ENCODE results near the gene SNX14.
"Not testable (repeated sequence)": the region's sequence is repeated elsewhere in the genome, so short reads cannot be mapped to it uniquely, and the experiment has no call there.

The SNX14 gene

DNA sequence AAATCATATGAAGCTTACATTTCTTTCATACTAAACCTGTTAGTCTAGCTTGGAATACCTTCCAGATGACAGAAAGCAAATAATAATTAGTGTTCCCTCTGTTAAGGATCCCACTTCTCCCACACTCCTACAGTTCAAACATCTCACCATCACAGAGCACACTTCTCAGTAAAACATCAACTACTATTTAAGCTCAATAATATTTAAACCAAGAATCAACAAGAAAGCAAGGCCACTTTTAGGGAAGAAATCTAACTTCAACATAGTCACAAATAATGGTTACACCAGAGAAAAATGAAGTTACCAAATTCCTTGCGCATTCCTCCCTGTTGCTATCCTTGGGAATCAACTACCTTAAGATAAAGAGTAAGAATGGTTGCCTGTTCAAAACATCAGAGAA is 1.6 kb downstream of the SNX14 start:
- Histone ChIP-seq H3K27me3 (replicated peaks) (no peaks in the 10 kb centered on the region), H3K4me3 (ENCODE audit: low read depth, low read length) (peak overlapping the region; percentile 10), H3K27ac (no peak overlapping the region), H3K36me3 (replicated peaks) (no peaks in the 10 kb centered on the region)
- no peak for DNase-seq
- TF ChIP-seq, protein P1, sequence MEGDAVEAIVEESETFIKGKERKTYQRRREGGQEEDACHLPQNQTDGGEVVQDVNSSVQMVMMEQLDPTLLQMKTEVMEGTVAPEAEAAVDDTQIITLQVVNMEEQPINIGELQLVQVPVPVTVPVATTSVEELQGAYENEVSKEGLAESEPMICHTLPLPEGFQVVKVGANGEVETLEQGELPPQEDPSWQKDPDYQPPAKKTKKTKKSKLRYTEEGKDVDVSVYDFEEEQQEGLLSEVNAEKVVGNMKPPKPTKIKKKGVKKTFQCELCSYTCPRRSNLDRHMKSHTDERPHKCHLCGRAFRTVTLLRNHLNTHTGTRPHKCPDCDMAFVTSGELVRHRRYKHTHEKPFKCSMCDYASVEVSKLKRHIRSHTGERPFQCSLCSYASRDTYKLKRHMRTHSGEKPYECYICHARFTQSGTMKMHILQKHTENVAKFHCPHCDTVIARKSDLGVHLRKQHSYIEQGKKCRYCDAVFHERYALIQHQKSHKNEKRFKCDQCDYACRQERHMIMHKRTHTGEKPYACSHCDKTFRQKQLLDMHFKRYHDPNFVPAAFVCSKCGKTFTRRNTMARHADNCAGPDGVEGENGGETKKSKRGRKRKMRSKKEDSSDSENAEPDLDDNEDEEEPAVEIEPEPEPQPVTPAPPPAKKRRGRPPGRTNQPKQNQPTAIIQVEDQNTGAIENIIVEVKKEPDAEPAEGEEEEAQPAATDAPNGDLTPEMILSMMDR (IDR thresholded peaks at IDR 0.05; ENCODE audit: low read depth, low read length, missing control alignments), result no peak
- in situ Hi-C loops (cut with HindIII; ENCODE audit: low pct_ligation_motif_present, low sequenced_read_pairs), result no loop called here

DNA sequence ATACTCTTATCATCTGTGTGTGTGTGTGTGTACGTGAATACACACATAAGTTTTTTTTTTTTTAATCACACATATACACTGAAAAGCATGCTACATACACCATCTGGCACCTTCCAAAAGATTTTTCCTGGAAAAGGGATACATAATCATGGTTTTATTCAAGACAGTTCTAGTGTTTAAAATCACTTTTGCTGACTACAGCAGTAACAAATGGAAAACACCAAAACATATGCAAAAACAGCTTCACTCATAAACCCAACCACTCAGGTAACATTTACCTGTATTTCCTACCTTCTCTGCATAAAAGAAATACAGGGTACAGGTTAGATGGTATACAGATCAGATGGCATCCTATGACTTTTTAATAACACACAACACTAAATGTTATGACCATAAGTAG is 2.5 kb downstream of the SNX14 start:
- H3K27me3 ChIP-seq (replicated peaks), result no peaks in the 10 kb centered on the region
- DNase-seq, result no peak
- TF ChIP-seq, protein P1 (IDR thresholded peaks at IDR 0.05; ENCODE audit: low read depth, low read length, missing control alignments), result no peak
- no peak overlapping the region for H3K4me3 ChIP-seq (ENCODE audit: low read depth, low read length)
- H3K27ac ChIP-seq, result no peak overlapping the region
- in situ Hi-C loops (cut with HindIII; ENCODE audit: low pct_ligation_motif_present, low sequenced_read_pairs), result no loop called here
- H3K36me3 ChIP-seq (replicated peaks), result no peaks in the 10 kb centered on the region

DNA sequence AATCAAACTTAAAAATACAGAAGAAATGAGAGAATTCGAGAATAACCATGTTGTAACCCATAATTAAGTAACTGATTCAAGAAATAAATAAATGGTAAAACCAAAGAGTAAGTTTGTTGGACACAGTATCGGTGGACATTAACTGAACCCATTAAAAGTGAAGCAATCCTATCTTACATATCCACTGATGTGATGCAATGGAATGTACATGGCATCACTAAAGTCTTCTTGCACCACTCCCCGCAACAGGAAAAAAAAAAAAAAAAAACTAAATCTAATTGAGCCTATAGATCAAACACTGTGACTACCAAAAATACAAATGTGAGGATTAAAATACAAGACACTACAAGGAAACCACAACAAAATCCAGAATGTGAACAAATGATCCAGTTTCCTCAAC is 7.9 kb downstream of the SNX14 start:
- DNase-seq, result no peak
- H3K27me3 ChIP-seq (replicated peaks), result no peaks in the 10 kb centered on the region
- no peaks in the 10 kb centered on the region for H3K36me3 ChIP-seq (replicated peaks)
- TF ChIP-seq, protein P1 (IDR thresholded peaks at IDR 0.05; ENCODE audit: low read depth, low read length, missing control alignments), result no peak
- H3K4me3 ChIP-seq (ENCODE audit: low read depth, low read length), result no peak overlapping the region
- in situ Hi-C loops (cut with HindIII; ENCODE audit: low pct_ligation_motif_present, low sequenced_read_pairs), result no loop called here
- H3K27ac ChIP-seq, result no peak overlapping the region

DNA sequence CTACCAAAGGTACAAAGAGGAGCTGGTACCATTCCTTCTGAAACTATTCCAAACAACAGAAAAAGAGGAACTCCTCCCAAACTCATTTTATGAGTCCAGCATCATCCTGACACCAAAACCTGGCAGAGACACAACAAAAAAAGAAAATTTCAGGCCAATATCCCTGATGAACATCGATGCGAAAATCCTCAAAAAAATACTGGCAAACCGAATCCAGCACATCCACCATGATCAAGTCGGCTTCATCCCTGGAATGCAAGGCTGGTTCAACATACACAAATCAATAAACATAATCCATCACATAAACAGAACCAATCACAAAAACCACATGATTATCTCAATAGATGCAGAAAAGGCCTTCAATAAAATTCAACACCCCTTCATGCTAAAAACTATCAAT is 10.8 kb downstream of the SNX14 start:
- H3K27ac ChIP-seq; in situ Hi-C loops (cut with HindIII; ENCODE audit: low pct_ligation_motif_present, low sequenced_read_pairs); H3K36me3 ChIP-seq (replicated peaks); DNase-seq; H3K4me3 ChIP-seq (ENCODE audit: low read depth, low read length); H3K27me3 ChIP-seq (replicated peaks): not testable (repeated sequence)

DNA sequence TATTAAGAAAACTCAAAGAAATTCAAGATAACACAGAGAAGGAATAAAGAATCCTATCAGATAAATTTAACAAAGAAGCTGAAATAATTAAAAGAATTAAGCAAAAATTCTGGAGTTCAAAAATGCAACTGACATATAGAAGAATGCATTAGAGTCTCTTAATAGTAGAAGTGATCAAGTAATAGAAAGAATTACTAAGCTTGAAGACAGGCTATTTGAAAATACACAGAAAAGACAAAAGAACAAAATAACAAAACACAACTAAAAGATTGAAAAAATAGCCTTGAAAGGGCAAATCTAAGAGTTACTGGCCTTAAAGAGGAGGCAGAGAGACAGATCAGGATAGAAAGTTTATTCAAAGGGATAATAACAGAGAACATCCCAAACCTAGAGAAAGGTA is 12.1 kb downstream of the SNX14 start:
- DNase-seq, result no peak
- no peaks in the 10 kb centered on the region for H3K27me3 ChIP-seq (replicated peaks)
- in situ Hi-C loops (cut with HindIII; ENCODE audit: low pct_ligation_motif_present, low sequenced_read_pairs), result no loop called here
- H3K36me3 ChIP-seq (replicated peaks), result no peaks in the 10 kb centered on the region
- TF ChIP-seq, protein P1 (IDR thresholded peaks at IDR 0.05; ENCODE audit: low read depth, low read length, missing control alignments), result no peak
- no peak overlapping the region for H3K27ac ChIP-seq
- H3K4me3 ChIP-seq (ENCODE audit: low read depth, low read length), result no peak overlapping the region

DNA sequence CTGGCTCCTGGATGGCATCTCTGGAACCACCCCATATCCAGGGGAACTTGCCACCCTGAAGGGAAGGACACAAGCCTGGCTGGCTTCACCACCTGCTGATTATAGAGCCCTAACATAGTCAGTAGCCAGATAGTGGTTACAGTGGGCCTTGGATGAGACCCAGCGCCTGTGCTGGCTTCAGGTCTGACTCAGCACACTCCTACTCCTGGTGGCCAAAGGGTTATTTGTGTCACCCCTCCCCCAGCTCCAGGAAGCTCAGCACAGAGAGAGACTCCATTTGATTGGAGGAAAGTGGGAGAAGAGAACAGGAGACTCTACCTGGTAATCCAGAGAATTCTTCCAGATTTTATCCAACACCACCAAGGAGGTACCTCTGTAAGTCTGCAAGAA is 12.8 kb downstream of the SNX14 start:
- in situ Hi-C loops (cut with HindIII; ENCODE audit: low pct_ligation_motif_present, low sequenced_read_pairs), result no loop called here
- Histone ChIP-seq H3K27ac (no peak overlapping the region), H3K4me3 (ENCODE audit: low read depth, low read length) (no peak overlapping the region), H3K36me3 (replicated peaks) (no peaks in the 10 kb centered on the region), H3K27me3 (replicated peaks) (no peaks in the 10 kb centered on the region)
- TF ChIP-seq, protein P1 (IDR thresholded peaks at IDR 0.05; ENCODE audit: low read depth, low read length, missing control alignments), result peak; percentile 29
- DNase-seq, result peak; percentile 74
